ENCODE measurements around the gene TFF1. TPM values are rescaled to one million over a fixed set of nuclear protein-coding genes. Genes with fewer than 3 reads are reported as not detected.

Gene TFF1
- total RNA-seq, 1 donor = not detected

- H3K27ac ChIP-seq (ENCODE audit: low read depth, low read length) = no peak overlapping the region
- TF ChIP-seq CTCF (IDR thresholded peaks at IDR 0.05; ENCODE audit: extremely low read depth, low read depth, low read length) = no peak
Measured at GRCh38 chr21:42347601-42348327, 18.6 kb downstream of the TFF1 start.

GRCh38 chr21:42346866-42347600, 19.3 kb downstream of the TFF1 start:
- H3K27me3 ChIP-seq (ENCODE audit: insufficient read depth, low read length) = no peaks in the 10 kb centered on the region
- no peak overlapping the region for H3K27ac ChIP-seq (ENCODE audit: low read depth, low read length)
- no peaks in the 10 kb centered on the region for H3K4me1 ChIP-seq (ENCODE audit: insufficient read depth, low read length)
- H3K79me2 ChIP-seq (ENCODE audit: insufficient read depth, low read length) = no peaks in the 10 kb centered on the region
- no peaks in the 10 kb centered on the region for H4K20me1 ChIP-seq (ENCODE audit: insufficient read depth, low read length)
- no peak for TF ChIP-seq CTCF (IDR thresholded peaks at IDR 0.05; ENCODE audit: extremely low read depth, low read depth, low read length)
- H3K4me3 ChIP-seq (ENCODE audit: insufficient read depth, low read length) = no peak overlapping the region
- H3K4me2 ChIP-seq (ENCODE audit: insufficient read depth, low read length) = no peak overlapping the region
- no peak overlapping the region for H2AFZ ChIP-seq (ENCODE audit: low read length)
- no peaks in the 10 kb centered on the region for H3K9me3 ChIP-seq (ENCODE audit: low read depth, low read length)
- no peak for DNase-seq (ENCODE audit: insufficient read length, low spot score, missing footprints)
- no peaks in the 10 kb centered on the region for H3K36me3 ChIP-seq (ENCODE audit: insufficient read depth, low read length)

More at GRCh38 chr21:42347601-42348327, 18.6 kb downstream of the TFF1 start:
- Histone ChIP-seq H3K4me1 (ENCODE audit: insufficient read depth, low read length) (no peaks in the 10 kb centered on the region), H3K9me3 (ENCODE audit: low read depth, low read length) (no peaks in the 10 kb centered on the region), H4K20me1 (ENCODE audit: insufficient read depth, low read length) (no peaks in the 10 kb centered on the region), H2AFZ (ENCODE audit: low read length) (no peak overlapping the region), H3K79me2 (ENCODE audit: insufficient read depth, low read length) (no peaks in the 10 kb centered on the region), H3K27me3 (ENCODE audit: insufficient read depth, low read length) (no peaks in the 10 kb centered on the region), H3K36me3 (ENCODE audit: insufficient read depth, low read length) (no peaks in the 10 kb centered on the region), H3K4me2 (ENCODE audit: insufficient read depth, low read length) (no peak overlapping the region), H3K4me3 (ENCODE audit: insufficient read depth, low read length) (no peak overlapping the region)
- DNase-seq (ENCODE audit: insufficient read length, low spot score, missing footprints) = no peak

- Histone ChIP-seq H3K79me2 (ENCODE audit: insufficient read depth, low read length) (no peaks in the 10 kb centered on the region), H3K4me2 (ENCODE audit: insufficient read depth, low read length) (no peak overlapping the region), H3K36me3 (ENCODE audit: insufficient read depth, low read length) (no peaks in the 10 kb centered on the region), H2AFZ (ENCODE audit: low read length) (no peak overlapping the region), H3K27ac (ENCODE audit: low read depth, low read length) (no peak overlapping the region), H4K20me1 (ENCODE audit: insufficient read depth, low read length) (no peaks in the 10 kb centered on the region), H3K4me1 (ENCODE audit: insufficient read depth, low read length) (no peaks in the 10 kb centered on the region), H3K4me3 (ENCODE audit: insufficient read depth, low read length) (no peak overlapping the region), H3K27me3 (ENCODE audit: insufficient read depth, low read length) (no peaks in the 10 kb centered on the region), H3K9me3 (ENCODE audit: low read depth, low read length) (no peaks in the 10 kb centered on the region)
- DNase-seq (ENCODE audit: insufficient read length, low spot score, missing footprints) = no peak
- TF ChIP-seq CTCF (IDR thresholded peaks at IDR 0.05; ENCODE audit: extremely low read depth, low read depth, low read length) = no peak
Measured at GRCh38 chr21:42346441-42346840, 19.9 kb downstream of the TFF1 start.

- Histone ChIP-seq H3K4me1 (ENCODE audit: insufficient read depth, low read length) (no peaks in the 10 kb centered on the region), H3K4me2 (ENCODE audit: insufficient read depth, low read length) (no peak overlapping the region), H3K36me3 (ENCODE audit: insufficient read depth, low read length) (no peaks in the 10 kb centered on the region), H3K27ac (ENCODE audit: low read depth, low read length) (no peak overlapping the region), H3K4me3 (ENCODE audit: insufficient read depth, low read length) (no peak overlapping the region), H2AFZ (ENCODE audit: low read length) (no peak overlapping the region), H3K9me3 (ENCODE audit: low read depth, low read length) (no peaks in the 10 kb centered on the region), H4K20me1 (ENCODE audit: insufficient read depth, low read length) (no peaks in the 10 kb centered on the region), H3K79me2 (ENCODE audit: insufficient read depth, low read length) (no peaks in the 10 kb centered on the region), H3K27me3 (ENCODE audit: insufficient read depth, low read length) (no peaks in the 10 kb centered on the region)
- TF ChIP-seq CTCF (IDR thresholded peaks at IDR 0.05; ENCODE audit: extremely low read depth, low read depth, low read length) = no peak
- DNase-seq (ENCODE audit: insufficient read length, low spot score, missing footprints) = no peak
Measured at GRCh38 chr21:42344631-42345030, 21.7 kb downstream of the TFF1 start.
